Esophagus squamous epithelium (tissue), 4 donors: ENCODE data around the gene PSD2.

Experiments
- POLR2A ChIP-seq, 4 donors: fragments of 450-650 bp; IDR thresholded peaks; one replicate each; pipeline ENCODE4 v1.6.1; 2017; ENCODE audit warnings: antibody characterized with exemption in 4 of 4, mild to moderate bottlenecking in 4 of 4, moderate library complexity in 3 of 4
- TF ChIP-seq, protein P1 (sequence below), 6 experiments: fragments of 450-650 bp in 4 of 6; fragments of 200-600 bp in 2 of 6; sonication (generic) in 2 of 6; IDR thresholded peaks; one replicate each; pipeline ENCODE4 v1.5.1; 2016 to 2019; ENCODE audit warnings: antibody characterized with exemption in 6 of 6, mild to moderate bottlenecking in 4 of 6, moderate library complexity in 4 of 6

DNA sequence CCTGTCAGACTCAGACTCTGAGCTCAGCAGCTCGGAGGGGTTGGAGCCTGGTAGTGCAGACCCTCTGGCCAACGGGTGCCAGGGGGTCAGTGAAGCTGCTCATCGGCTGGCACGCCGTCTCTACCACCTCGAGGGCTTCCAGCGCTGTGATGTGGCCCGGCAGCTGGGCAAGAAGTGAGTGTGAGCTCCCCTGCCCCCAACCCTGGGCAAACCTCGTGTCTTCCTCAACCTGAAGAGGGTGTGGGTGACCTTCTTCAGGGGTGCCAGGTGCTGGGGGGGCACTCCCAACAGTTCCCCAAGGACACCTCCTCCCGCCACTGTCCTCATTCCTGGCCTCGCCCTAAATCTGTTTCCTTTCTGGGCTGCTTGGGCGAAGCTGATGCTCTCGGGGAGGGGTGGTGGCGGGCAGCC is 18.6 kb downstream of the PSD2 start:
- TF ChIP-seq, protein P1, sequence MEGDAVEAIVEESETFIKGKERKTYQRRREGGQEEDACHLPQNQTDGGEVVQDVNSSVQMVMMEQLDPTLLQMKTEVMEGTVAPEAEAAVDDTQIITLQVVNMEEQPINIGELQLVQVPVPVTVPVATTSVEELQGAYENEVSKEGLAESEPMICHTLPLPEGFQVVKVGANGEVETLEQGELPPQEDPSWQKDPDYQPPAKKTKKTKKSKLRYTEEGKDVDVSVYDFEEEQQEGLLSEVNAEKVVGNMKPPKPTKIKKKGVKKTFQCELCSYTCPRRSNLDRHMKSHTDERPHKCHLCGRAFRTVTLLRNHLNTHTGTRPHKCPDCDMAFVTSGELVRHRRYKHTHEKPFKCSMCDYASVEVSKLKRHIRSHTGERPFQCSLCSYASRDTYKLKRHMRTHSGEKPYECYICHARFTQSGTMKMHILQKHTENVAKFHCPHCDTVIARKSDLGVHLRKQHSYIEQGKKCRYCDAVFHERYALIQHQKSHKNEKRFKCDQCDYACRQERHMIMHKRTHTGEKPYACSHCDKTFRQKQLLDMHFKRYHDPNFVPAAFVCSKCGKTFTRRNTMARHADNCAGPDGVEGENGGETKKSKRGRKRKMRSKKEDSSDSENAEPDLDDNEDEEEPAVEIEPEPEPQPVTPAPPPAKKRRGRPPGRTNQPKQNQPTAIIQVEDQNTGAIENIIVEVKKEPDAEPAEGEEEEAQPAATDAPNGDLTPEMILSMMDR (IDR thresholded peaks at IDR 0.05), result no peak
- TF ChIP-seq POLR2A (IDR thresholded peaks at IDR 0.05), result no peak
